ENCODE results near the gene MRPL47.

- TF ChIP-seq, protein P1, sequence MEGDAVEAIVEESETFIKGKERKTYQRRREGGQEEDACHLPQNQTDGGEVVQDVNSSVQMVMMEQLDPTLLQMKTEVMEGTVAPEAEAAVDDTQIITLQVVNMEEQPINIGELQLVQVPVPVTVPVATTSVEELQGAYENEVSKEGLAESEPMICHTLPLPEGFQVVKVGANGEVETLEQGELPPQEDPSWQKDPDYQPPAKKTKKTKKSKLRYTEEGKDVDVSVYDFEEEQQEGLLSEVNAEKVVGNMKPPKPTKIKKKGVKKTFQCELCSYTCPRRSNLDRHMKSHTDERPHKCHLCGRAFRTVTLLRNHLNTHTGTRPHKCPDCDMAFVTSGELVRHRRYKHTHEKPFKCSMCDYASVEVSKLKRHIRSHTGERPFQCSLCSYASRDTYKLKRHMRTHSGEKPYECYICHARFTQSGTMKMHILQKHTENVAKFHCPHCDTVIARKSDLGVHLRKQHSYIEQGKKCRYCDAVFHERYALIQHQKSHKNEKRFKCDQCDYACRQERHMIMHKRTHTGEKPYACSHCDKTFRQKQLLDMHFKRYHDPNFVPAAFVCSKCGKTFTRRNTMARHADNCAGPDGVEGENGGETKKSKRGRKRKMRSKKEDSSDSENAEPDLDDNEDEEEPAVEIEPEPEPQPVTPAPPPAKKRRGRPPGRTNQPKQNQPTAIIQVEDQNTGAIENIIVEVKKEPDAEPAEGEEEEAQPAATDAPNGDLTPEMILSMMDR (IDR thresholded peaks at IDR 0.05; ENCODE audit: low read depth, low read length): no peak
- TF ChIP-seq EZH2phosphoT487 (IDR thresholded peaks at IDR 0.05; ENCODE audit: low read depth): no peak
Observed at GRCh38 chr3:179613807-179614206, 9.4 kb upstream of the MRPL47 start.
